Panc1 (cell line): ENCODE results near the gene POLDIP2. TPM values are rescaled to one million over a fixed set of nuclear protein-coding genes. Genes with fewer than 3 reads are reported as not detected.

ENCODE experiments used
- ATAC-seq: fragments of 200-7000 bp; cut with Tn5 transposase; 2 replicates; pipeline ENCODE4 v1.9.1; 2020; ENCODE audit warnings: mild to moderate bottlenecking, moderate library complexity
- BruUV-seq: library from RNA; stranded (reverse); fragments of 400-500 nt; replicated peaks from 2 replicates; lab custom pipeline; 2021; lab: Mats Ljungman, UMichigan
- CTCF ChIA-PET: fragments of 300-600 bp; sonication (Branson Sonifier 250); formaldehyde crosslinking; loops from one replicate; lab custom pipeline; 2022; ENCODE audit warnings: antibody characterized with exemption; lab: Charles Lee
- POLR2A ChIA-PET: fragments of 300-600 bp; sonication (Branson Sonifier 250); formaldehyde crosslinking; loops from one replicate; lab custom pipeline; 2022; ENCODE audit warnings: antibody characterized with exemption; lab: Charles Lee
- DNase-seq: peaks from one replicate; pipeline ENCODE4 v3.0.0-alpha.2; 2010; ENCODE audit warnings: low read depth, low spot score
- H3K27ac ChIP-seq: 2 replicates; pipeline ENCODE4 v1.5.1; 2011; ENCODE audit warnings: mild to moderate bottlenecking, low read length, inconsistent platforms
- H3K27me3 ChIP-seq: fragments of 200-500 bp; sonication (Bioruptor generic); 2 replicates; pipeline ENCODE4 v1.6.0; 2014; ENCODE audit warnings: low read length, inconsistent platforms; ENCODE audit not compliant: control insufficient read depth, insufficient read depth
- H3K36me3 ChIP-seq: fragments of 200-500 bp; sonication (Bioruptor generic); 2 replicates; pipeline ENCODE4 v1.5.1; 2014; ENCODE audit warnings: inconsistent platforms, mild to moderate bottlenecking, low read length, moderate library complexity; ENCODE audit not compliant: control insufficient read depth, insufficient read depth
- H3K4me1 ChIP-seq: 2 replicates; pipeline ENCODE4 v1.5.1; 2011; ENCODE audit warnings: inconsistent platforms, mild to moderate bottlenecking, low read length, moderate library complexity; ENCODE audit not compliant: control insufficient read depth, insufficient read depth
- H3K4me3 ChIP-seq, 2 experiments: 2 replicates each; pipeline ENCODE4 v1.5.1; 2011 to 2012; ENCODE audit warnings: low read depth in 2 of 2, low read length in 2 of 2, mild to moderate bottlenecking in 2 of 2, inconsistent platforms in 1 of 2, moderate library complexity in 1 of 2
- H3K9me3 ChIP-seq: fragments of 200-500 bp; sonication (Bioruptor generic); 2 replicates; pipeline ENCODE4 v1.5.1; 2014; ENCODE audit warnings: low read depth, mild to moderate bottlenecking, inconsistent platforms, low read length, moderate library complexity; ENCODE audit not compliant: control insufficient read depth, insufficient read depth
- CTCF ChIP-seq: fragments of 450-650 bp; IDR thresholded peaks from 2 replicates; pipeline ENCODE4 v1.5.1; 2017; ENCODE audit warnings: mild to moderate bottlenecking
- POLR2AphosphoS5 ChIP-seq: IDR thresholded peaks from 2 replicates; pipeline ENCODE4 v1.6.1; 2012; ENCODE audit warnings: mild to moderate bottlenecking, low read depth, low read length, moderate library complexity
- REST ChIP-seq, 2 experiments: IDR thresholded peaks; 2 replicates each; pipeline ENCODE4 v1.6.1; 2011 to 2012; ENCODE audit warnings: low read depth in 2 of 2, control low read depth in 1 of 2, low read length in 1 of 2, mild to moderate bottlenecking in 1 of 2, moderate library complexity in 1 of 2; ENCODE audit not compliant: insufficient read depth in 1 of 2
- SIN3A ChIP-seq: IDR thresholded peaks from 2 replicates; pipeline ENCODE4 v1.6.1; 2012; ENCODE audit warnings: low read depth, mild to moderate bottlenecking, low read length, moderate library complexity, borderline replicate concordance; ENCODE audit not compliant: insufficient read depth
- TCF7L2 ChIP-seq: IDR thresholded peaks from 2 replicates; pipeline ENCODE4 v1.6.1; 2011; ENCODE audit warnings: mild to moderate bottlenecking, low read depth, low read length, inconsistent platforms
- in situ Hi-C: cut with HindIII; loops from 2 replicates; pipeline ENCODE4 v1.10.0; 2016; ENCODE audit warnings: low sequenced_read_pairs, low pct_unique_long_range_greater_than_20kb
- intact Hi-C: fragments of 100-400 bp; cut with micrococcal nuclease; formaldehyde crosslinking; loops from one replicate; pipeline ENCODE4 v1.10.0; 2022; ENCODE audit not compliant: unreplicated experiment
- total RNA-seq: library from RNA; stranded (reverse); gene quantifications from one replicate; pipeline ENCODE4 v1.2.1, GENCODE V29; 2021; ENCODE audit not compliant: unreplicated experiment

Gene POLDIP2
- total RNA-seq, 1 experiment from 2014 or later: 175 TPM

DNA sequence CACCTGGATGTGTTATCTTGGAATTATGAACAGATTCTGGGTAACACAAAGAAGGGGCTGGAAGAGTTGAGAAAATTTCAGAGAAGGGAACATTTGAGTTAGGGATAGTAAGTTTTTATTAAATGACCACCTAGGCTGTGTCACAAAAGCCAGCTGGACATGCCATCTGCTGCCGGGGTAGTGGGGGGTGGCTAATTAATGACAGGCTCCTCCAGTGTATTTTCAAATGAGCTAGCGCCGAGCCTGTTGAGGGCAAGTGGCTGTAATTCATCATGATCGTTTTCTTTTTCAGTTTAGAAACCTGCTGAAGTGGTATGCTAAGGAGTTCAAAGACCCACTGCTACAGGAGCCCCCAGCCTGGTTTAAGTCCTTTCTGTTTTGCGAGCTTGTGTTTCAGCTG is 32.1 kb downstream of the POLDIP2 start:
- intact Hi-C loops: no loop called here
- Histone ChIP-seq H3K27me3 (no peaks in the 10 kb centered on the region), H3K4me3 (no peak overlapping the region), H3K27ac (no peak overlapping the region), H3K36me3 (no peaks in the 10 kb centered on the region), H3K9me3 (no peaks in the 10 kb centered on the region), H3K4me1 (peaks cover 14% of the 10 kb centered on the region; the same call in 1 of the 2 replicates)
- ATAC-seq (no peak), DNase-seq (no peak)
- CTCF ChIA-PET: interaction anchor here (1.0 kb wide), 1 partner anchor 92 kb away, joined by 4 read pairs; no protein-coding TSS in a partner anchor
- POLR2A ChIA-PET: interaction anchor here (0.6 to 1.5 kb wide), 2 partner anchors 10 to 66 kb away, joined by 4 to 9 read pairs; partner anchors contain the start of genes IFT20 and TNFAIP1
- TF ChIP-seq REST (IDR thresholded peaks at IDR 0.05; ENCODE audit: insufficient read depth in 1 of 2, low read depth in 2 of 2, low read length in 1 of 2) (no peak), CTCF (no peak), TCF7L2 (no peak), SIN3A (no peak), POLR2AphosphoS5 (no peak)
- BruUV-seq: no TSS peak
- in situ Hi-C loops: no loop called here

DNA sequence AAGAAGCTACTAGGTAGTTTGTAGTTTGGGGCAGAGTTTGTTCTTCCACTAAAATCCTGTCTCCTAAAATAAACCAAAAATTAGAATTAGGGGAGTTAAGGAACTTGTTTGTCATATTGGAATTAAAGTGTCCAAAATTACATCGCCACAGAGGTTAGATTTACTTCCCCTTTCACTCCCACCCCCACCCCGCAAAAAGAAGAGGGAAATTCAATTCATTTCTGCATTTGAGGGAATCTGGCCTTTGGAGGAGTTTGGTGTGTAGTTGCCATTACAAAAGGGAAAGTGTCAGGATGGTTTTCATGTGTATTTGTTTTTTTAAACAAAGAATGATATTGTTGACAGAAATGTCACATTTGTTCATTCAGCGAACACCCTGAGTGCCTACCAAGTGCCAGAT is 32.5 kb downstream of the POLDIP2 start:
- TF ChIP-seq REST (IDR thresholded peaks at IDR 0.05; ENCODE audit: insufficient read depth in 1 of 2, low read depth in 2 of 2, low read length in 1 of 2): no peak
- no peak for TF ChIP-seq SIN3A
- TF ChIP-seq TCF7L2: no peak
- no peak for TF ChIP-seq CTCF
- TF ChIP-seq POLR2AphosphoS5: no peak
- POLR2A ChIA-PET: interaction anchor here (0.6 to 1.5 kb wide), 2 partner anchors 11 to 65 kb away, joined by 4 to 9 read pairs; partner anchors contain the start of genes IFT20 and TNFAIP1
- no peak for ATAC-seq
- in situ Hi-C loops: no loop called here
- DNase-seq: no peak
- no peak overlapping the region for H3K4me3 ChIP-seq
- intact Hi-C loops: no loop called here
- BruUV-seq: no TSS peak
- no peaks in the 10 kb centered on the region for H3K9me3 ChIP-seq
- peaks cover 18% of the 10 kb centered on the region; the same call in 1 of the 2 replicates for H3K4me1 ChIP-seq
- no peaks in the 10 kb centered on the region for H3K36me3 ChIP-seq
- CTCF ChIA-PET: interaction anchor here (1.0 kb wide), 1 partner anchor 91 kb away, joined by 4 read pairs; no protein-coding TSS in a partner anchor
- H3K27ac ChIP-seq: no peak overlapping the region
- H3K27me3 ChIP-seq: no peaks in the 10 kb centered on the region
